DOHH2 (cell line): Measurements from ENCODE around the gene EZH1.

ENCODE experiments used
- CTCF ChIP-seq: fragments of 200-600 bp; sonication (generic); IDR thresholded peaks from one replicate; pipeline ENCODE4 v1.5.1; 2014; ENCODE audit warnings: antibody characterized with exemption, mild to moderate bottlenecking, low read depth, low read length; ENCODE audit not compliant: poor library complexity, severe bottlenecking
- EZH2phosphoT487 ChIP-seq: fragments of 200-600 bp; sonication (generic); IDR thresholded peaks from 2 replicates; pipeline ENCODE4 v1.6.1; 2017; ENCODE audit warnings: borderline replicate concordance, mild to moderate bottlenecking, antibody characterized with exemption, low read length, moderate library complexity, mixed read lengths

GRCh38 chr17:42792545-42792944 lies 47.7 kb upstream of the EZH1 start:
- TF ChIP-seq CTCF (no peak), EZH2phosphoT487 (no peak)
